GM19468 (cell line): ENCODE results near the gene CD2.
"Not testable (repeated sequence)": the region's sequence is repeated elsewhere in the genome, so short reads cannot be mapped to it uniquely, and the experiment has no call there.

Experiments used
- ATAC-seq: cut with Tn5 transposase; IDR thresholded peaks from one replicate; pipeline ENCODE4 v1.9.1; 2021; ENCODE audit warnings: mild to moderate bottlenecking, moderate library complexity, moderate number of reproducible peaks; ENCODE audit not compliant: unreplicated experiment; ENCODE audit errors: extremely low read depth

Gene CD2

GRCh38 chr1:116756092-116756491 lies 1.9 kb downstream of the CD2 start:
- not testable (repeated sequence) for ATAC-seq

GRCh38 chr1:116758456-116758815 lies 4.2 kb downstream of the CD2 start:
- not testable (repeated sequence) for ATAC-seq

GRCh38 chr1:116759636-116760035 lies 5.4 kb downstream of the CD2 start:
- no peak for ATAC-seq

GRCh38 chr1:116760487-116760886 lies 6.3 kb downstream of the CD2 start:
- no peak for ATAC-seq

GRCh38 chr1:116760996-116761665 lies 6.9 kb downstream of the CD2 start:
- ATAC-seq: no peak

GRCh38 chr1:116762281-116762680 lies 8.1 kb downstream of the CD2 start:
- no peak for ATAC-seq

- ATAC-seq: no peak
Measured at GRCh38 chr1:116762781-116763115, 8.5 kb downstream of the CD2 start.

- no peak for ATAC-seq
Measured at GRCh38 chr1:116763116-116763786, 9.0 kb downstream of the CD2 start.

- no peak for ATAC-seq
Measured at GRCh38 chr1:116763787-116764465, 9.7 kb downstream of the CD2 start.

- no peak for ATAC-seq
Measured at GRCh38 chr1:116764466-116764898, 10.3 kb downstream of the CD2 start.

- no peak for ATAC-seq
Measured at GRCh38 chr1:116764906-116765862, 11.0 kb downstream of the CD2 start.

- no peak for ATAC-seq
Measured at GRCh38 chr1:116765962-116766361, 11.7 kb downstream of the CD2 start.

GRCh38 chr1:116766616-116767469 lies 12.6 kb downstream of the CD2 start:
- ATAC-seq: no peak

- ATAC-seq: no peak
Measured at GRCh38 chr1:116767782-116768382, 13.7 kb downstream of the CD2 start.

GRCh38 chr1:116768416-116769103 lies 14.3 kb downstream of the CD2 start:
- no peak for ATAC-seq

- no peak for ATAC-seq
Measured at GRCh38 chr1:116769104-116769452, 14.8 kb downstream of the CD2 start.

GRCh38 chr1:116769561-116769977 lies 15.3 kb downstream of the CD2 start:
- ATAC-seq: peak; percentile 87

GRCh38 chr1:116769994-116770393 lies 15.8 kb downstream of the CD2 start:
- ATAC-seq: no peak

- ATAC-seq: no peak
Measured at GRCh38 chr1:116770625-116771024, 16.4 kb downstream of the CD2 start.
